Ishikawa (cell line): ENCODE results near the gene TXNDC11.

ENCODE experiments used
- CEBPB ChIP-seq: IDR thresholded peaks from 2 replicates; pipeline ENCODE4 v1.6.1; 2012
- CREB1 ChIP-seq: IDR thresholded peaks from 2 replicates; pipeline ENCODE4 v1.6.1; 2012; ENCODE audit warnings: low read depth
- EGR1 ChIP-seq: IDR thresholded peaks from 2 replicates; pipeline ENCODE4 v1.6.1; 2012
- EP300 ChIP-seq: IDR thresholded peaks from 2 replicates; pipeline ENCODE4 v1.6.1; 2012; ENCODE audit warnings: borderline replicate concordance
- FOXM1 ChIP-seq: IDR thresholded peaks from 2 replicates; pipeline ENCODE4 v1.6.1; 2012; ENCODE audit warnings: low read depth, borderline replicate concordance
- NFIC ChIP-seq: IDR thresholded peaks from 2 replicates; pipeline ENCODE4 v1.6.1; 2012
- RAD21 ChIP-seq: IDR thresholded peaks from 2 replicates; pipeline ENCODE4 v1.6.1; 2012; ENCODE audit warnings: low read depth
- TAF1 ChIP-seq: IDR thresholded peaks from 2 replicates; pipeline ENCODE4 v1.6.1; 2012; ENCODE audit warnings: low read depth, mild to moderate bottlenecking
- TCF12 ChIP-seq: IDR thresholded peaks from 2 replicates; pipeline ENCODE4 v1.6.1; 2012; ENCODE audit warnings: low read depth
- TEAD4 ChIP-seq: IDR thresholded peaks from 2 replicates; pipeline ENCODE4 v1.6.1; 2012
- YY1 ChIP-seq: IDR thresholded peaks from 2 replicates; pipeline ENCODE4 v1.6.1; 2012; ENCODE audit warnings: low read depth
- ZBTB7A ChIP-seq: IDR thresholded peaks from 2 replicates; pipeline ENCODE4 v1.6.1; 2012; ENCODE audit warnings: low read depth
- TF ChIP-seq, protein P1 (sequence below): IDR thresholded peaks from 2 replicates; pipeline ENCODE4 v1.6.1; 2012; ENCODE audit warnings: low read depth, mild to moderate bottlenecking
- TF ChIP-seq, protein P2 (sequence below): IDR thresholded peaks from 2 replicates; pipeline ENCODE4 v1.6.1; 2012
- TF ChIP-seq, protein P3 (sequence below): IDR thresholded peaks from 2 replicates; pipeline ENCODE4 v1.6.1; 2012

TXNDC11 gene

DNA sequence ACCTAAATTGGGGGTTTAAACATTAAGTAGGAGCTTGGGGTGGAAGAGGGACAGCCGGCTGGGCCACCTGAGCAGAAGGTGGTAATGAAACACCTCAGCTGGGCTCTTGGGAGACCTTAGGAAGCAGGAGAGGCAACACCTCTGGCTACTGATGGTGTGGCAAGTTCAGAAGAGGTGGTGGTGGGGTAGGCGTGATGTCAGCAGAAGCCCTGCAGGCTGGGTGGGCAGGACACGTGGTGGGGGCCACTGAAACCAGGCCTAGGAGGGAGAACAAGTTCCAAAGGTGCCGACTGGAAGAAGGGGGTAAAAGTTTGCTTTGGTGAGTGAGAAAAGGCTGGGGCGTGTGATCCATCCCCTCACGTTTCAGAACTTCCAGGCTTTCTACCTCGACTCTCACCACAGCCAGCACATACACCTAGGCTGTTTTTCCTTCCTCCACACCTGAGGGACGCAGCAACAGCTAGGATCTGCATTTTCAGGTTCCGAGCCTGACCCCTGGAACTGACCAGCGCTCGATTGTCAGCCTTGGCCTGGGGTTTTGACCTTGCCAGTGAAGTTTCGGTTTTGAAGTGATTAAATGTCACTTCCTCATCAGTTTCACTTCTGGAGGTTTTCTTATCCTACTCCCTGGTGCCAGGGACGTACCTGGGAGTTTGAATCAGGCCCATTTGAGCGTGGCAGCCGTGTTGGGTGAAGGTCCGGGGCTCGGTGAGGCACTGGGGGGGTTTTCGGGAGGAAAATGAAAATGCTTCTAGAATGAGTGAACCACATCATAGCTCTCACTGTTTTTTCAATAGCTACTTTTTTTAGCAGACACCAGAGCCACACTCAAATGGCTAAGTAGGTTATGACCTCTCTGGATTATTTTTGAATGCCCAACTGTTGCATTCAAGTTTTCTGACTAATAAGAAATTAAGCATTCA, 64.4 kb downstream of the TXNDC11 start:
- TF ChIP-seq TAF1 (no peak), NFIC (no peak), CEBPB (no peak), EP300 (no peak), TEAD4 (no peak), YY1 (no peak), EGR1 (no peak), RAD21 (no peak), FOXM1 (no peak), CREB1 (no peak), TCF12 (no peak), ZBTB7A (no peak)
- TF ChIP-seq, protein P1, sequence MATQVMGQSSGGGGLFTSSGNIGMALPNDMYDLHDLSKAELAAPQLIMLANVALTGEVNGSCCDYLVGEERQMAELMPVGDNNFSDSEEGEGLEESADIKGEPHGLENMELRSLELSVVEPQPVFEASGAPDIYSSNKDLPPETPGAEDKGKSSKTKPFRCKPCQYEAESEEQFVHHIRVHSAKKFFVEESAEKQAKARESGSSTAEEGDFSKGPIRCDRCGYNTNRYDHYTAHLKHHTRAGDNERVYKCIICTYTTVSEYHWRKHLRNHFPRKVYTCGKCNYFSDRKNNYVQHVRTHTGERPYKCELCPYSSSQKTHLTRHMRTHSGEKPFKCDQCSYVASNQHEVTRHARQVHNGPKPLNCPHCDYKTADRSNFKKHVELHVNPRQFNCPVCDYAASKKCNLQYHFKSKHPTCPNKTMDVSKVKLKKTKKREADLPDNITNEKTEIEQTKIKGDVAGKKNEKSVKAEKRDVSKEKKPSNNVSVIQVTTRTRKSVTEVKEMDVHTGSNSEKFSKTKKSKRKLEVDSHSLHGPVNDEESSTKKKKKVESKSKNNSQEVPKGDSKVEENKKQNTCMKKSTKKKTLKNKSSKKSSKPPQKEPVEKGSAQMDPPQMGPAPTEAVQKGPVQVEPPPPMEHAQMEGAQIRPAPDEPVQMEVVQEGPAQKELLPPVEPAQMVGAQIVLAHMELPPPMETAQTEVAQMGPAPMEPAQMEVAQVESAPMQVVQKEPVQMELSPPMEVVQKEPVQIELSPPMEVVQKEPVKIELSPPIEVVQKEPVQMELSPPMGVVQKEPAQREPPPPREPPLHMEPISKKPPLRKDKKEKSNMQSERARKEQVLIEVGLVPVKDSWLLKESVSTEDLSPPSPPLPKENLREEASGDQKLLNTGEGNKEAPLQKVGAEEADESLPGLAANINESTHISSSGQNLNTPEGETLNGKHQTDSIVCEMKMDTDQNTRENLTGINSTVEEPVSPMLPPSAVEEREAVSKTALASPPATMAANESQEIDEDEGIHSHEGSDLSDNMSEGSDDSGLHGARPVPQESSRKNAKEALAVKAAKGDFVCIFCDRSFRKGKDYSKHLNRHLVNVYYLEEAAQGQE = no peak
- TF ChIP-seq, protein P2, sequence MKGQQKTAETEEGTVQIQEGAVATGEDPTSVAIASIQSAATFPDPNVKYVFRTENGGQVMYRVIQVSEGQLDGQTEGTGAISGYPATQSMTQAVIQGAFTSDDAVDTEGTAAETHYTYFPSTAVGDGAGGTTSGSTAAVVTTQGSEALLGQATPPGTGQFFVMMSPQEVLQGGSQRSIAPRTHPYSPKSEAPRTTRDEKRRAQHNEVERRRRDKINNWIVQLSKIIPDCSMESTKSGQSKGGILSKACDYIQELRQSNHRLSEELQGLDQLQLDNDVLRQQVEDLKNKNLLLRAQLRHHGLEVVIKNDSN = no peak
- TF ChIP-seq, protein P3, sequence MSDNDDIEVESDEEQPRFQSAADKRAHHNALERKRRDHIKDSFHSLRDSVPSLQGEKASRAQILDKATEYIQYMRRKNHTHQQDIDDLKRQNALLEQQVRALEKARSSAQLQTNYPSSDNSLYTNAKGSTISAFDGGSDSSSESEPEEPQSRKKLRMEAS = no peak

DNA sequence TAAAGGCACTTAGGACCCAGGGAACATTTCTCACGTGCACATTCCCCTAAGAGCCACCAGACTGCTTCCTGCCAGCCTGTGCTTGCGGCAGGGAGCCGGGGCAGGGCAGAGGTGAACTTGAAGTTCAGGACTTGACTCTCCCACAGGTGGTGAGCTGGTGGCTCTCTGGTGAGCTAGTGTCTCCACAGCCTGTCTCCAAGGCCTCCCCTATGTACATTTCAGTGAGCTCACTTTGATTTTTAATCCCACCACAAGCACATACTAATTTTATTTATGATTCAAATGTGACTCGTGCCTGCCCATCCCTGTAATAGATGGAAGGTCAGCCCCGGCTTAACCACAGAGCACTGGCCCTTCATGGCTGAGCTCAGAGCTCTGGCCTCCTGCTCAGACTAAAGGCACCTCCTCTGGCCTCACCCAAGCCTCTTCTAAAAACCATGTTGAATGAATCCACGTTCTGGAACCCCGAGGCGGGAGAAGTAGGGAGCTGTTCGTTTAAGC, 65.2 kb downstream of the TXNDC11 start:
- TF ChIP-seq TEAD4 = no peak
- TF ChIP-seq, protein P2 = no peak
- no peak for TF ChIP-seq EGR1

DNA sequence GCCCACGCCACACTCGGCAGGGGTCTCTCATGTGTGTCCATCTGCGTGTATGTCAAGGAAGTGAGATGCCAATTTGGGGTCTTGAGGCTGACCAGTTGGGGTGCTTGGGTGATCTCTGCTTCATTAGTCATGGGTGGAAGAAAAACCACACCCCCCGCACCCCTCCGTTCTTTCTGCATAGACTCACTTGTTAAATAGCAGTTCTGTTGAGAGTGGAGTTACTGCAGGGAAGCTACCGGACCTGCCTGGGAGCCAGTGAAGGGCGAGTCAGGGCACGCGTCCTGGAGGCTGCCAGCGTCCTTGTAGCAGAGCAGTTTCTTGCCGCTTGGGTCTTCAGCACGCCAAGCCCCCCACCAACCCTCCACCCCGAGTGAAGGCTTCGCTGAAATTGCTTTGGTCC, 65.9 kb downstream of the TXNDC11 start:
- TF ChIP-seq NFIC = no peak
- TF ChIP-seq, protein P3 = no peak
- TF ChIP-seq EGR1 = no peak
- no peak for TF ChIP-seq RAD21
- TF ChIP-seq TAF1 = no peak
- no peak for TF ChIP-seq CEBPB
- no peak for TF ChIP-seq TEAD4

DNA sequence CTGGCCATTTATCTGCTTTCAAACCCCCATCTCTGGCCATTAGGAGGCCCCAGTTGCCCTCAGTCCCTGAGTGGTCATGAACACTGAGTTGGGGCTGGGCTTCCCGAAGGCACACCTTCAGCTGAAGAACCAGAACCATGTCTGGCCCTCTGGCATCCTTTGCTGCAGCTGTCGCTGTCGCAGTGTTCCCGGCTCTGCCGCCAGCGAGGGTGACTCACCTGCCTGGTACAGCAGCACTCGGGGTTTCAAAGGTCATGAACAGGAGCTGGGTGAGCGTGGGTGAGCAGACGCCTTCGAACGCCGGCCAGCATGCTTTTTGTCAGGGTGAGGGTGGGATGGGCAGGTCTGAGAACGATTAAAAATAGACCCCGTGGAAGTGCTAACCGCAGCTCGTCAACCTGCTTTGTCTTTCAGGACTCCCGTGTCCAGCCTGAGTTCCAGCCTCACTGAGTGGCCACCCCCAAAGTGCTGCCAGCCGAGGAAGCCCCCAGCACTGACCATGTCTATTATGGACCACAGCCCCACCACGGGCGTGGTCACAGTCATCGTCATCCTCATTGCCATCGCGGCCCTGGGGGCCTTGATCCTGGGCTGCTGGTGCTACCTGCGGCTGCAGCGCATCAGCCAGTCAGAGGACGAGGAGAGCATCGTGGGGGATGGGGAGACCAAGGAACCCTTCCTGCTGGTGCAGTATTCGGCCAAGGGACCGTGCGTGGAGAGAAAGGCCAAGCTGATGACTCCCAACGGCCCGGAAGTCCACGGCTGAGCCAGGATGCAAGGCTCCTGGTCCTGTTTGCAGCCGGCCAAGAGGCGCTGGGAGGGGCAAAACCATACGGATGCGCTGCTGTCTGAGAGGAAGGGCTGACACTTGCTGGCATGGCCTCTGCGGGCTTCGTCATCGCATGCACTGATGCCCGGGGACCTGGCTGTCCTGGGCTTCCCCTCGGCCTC, 66.8 kb downstream of the TXNDC11 start:
- TF ChIP-seq CEBPB (no peak), TCF12 (no peak), CREB1 (no peak), FOXM1 (no peak), EP300 (no peak), EGR1 (no peak), NFIC (no peak), YY1 (no peak), TEAD4 (no peak), RAD21 (no peak)
- TF ChIP-seq, protein P1 = no peak
- TF ChIP-seq, protein P2 = no peak
- TF ChIP-seq, protein P3 = no peak
